GM19238 (cell line): ENCODE data around the gene MRTFB.

Experiments
- DNase-seq: peaks from one replicate; pipeline ENCODE4 v3.0.0; 2011; ENCODE audit warnings: low spot score; ENCODE audit not compliant: insufficient read length

The MRTFB gene

DNA sequence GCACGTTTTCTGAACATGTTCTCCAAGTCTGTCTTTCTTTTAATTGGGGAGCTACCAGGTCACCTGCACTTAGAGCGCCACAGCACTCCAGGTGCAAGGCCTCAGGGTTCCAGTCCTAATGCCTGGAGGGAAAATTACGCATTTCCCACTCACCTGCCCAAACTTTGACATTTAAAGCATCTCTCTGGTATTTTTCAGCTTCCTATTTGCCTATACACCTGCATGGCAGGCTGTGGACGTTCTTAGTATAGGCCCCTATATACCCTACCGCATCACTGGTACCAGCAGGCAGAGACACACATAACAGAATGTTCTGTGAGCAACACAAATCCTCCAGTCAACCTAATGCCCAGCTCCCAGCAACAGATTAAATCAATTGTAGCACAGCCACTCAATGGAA, 213.3 kb downstream of the MRTFB start:
- no peak for DNase-seq

GRCh38 chr16:14284930-14285512, 213.9 kb downstream of the MRTFB start:
- DNase-seq, result peak; percentile 28

DNA sequence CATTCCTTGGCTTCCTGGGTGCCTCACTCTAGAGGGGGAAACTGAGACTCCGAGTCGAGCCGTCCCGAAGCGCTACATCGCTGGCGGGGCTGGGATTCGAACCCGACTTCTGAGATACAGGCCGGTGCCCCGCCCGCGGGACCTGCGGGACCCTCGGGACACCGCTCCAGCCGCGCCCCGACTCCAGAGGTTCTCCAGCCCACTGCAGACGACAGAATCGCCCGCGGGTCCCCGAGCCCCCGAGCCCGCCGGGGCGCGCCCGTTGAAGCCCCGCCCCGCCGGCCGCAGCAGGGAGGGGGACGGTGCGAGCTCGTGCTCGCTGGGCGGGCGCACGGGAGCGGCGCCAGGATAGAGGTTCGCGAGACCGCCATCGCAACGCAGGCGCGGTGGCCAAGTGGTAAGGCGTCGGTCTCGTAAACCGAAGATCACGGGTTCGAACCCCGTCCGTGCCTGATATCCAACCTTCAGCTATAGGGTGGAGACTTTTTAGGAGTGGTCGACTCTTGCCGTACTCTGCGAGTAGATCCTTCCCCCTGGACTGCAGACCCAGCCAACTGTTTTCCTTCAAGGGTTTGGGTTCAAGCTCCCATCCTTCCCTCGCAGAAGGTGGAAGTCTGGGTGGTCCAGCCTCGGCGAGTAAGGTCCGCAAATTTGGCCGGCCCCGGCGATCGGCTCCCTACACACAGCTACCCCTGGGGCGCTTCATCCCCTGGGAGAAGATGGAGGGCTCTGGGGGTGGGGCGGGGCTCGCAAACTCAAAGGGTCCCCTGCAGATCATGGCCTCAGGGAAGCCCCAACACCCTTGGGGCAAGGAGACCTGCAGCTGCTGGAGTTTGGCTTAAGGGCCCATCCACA, 214.6 kb downstream of the MRTFB start:
- peak; percentile 81 for DNase-seq

DNA sequence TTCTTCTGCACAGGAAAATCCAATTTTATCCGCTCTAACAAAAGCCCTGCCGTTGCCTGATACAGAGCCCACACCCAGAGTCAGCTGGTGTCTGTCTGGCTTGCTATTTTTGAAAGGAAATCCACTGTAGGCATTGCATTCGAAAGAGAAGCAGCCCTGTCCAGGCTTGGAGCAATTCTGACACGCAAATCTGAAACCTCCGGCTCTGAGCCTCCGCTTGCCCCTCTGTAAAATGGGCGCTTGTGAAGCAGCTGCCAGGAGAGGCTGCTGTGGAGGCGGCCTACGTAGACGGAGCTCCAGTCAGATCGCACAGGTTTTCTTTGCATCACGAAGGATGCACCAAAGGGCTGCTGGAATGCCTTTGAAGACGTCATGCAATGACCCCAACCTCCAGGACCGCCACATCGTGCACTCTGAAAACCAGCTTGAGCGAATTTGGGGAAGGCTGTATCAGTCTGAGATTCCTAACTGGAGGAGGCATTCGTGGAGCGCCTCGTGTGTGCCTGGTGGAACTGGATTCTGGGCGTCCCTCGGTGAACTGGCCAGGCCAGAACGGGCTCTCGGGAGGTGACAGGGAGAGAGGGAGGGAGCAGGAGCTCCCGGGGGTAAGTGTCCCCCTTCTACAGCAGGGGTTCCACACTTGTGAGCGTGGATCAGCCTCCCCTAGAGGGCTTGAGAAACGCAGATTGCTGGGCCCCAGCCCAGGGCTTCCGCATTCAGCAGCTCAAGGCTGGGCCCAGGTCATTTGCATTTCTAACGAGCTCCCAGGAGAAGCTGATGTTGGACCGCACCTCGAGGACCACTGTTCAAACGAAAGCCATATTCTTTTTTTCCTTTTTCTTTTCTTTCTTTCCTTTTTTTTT, 215.5 kb downstream of the MRTFB start:
- no peak for DNase-seq

DNA sequence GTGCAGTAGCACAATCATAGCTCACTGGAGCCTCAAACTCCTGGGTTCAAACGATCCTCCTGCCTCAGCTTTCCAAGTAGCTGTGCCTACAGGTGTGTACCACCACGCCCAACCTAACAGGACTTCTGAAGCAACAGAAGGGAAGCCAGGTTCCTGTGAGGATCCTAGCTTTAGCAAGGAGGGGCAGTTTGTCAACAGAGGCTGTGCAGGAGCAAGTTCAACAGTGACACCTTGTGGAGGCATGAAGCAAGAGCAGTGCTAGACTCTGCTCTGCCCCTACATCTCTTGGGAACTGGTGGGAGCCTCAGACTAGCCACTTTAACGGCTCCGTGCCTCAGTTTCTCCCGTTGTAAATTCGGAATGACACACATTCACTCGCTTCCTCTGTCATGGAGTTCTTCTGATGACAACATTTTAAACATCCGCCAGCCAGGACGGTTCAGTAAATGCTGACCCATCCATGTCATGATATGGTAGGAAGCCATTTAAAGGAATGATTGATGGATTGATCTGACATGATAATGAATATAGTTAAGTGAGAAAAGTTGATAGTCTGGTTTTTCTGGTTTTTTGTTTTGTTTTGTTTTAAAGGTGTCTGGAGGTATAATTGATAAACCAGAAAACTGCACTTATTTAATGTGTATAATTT, 218.7 kb downstream of the MRTFB start:
- no peak for DNase-seq

DNA sequence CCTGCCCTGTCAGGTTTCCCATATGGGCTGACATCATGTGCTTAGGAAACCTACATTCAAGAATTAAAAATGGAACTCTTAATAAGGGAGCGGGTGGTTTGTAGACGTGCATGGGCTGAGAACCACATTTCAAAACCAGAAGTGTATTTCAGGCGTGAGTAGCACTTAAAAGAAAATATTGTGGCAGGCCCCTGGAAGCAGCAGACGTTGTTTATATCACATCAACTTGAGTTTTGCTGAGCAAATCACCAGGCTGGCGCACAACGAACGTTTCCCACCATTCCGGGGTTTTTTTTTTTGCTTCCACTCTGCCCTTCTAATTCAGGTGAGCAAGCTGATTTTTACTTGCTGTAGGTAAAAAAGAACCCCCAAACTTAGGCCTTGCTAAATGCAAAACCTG, 220.2 kb downstream of the MRTFB start:
- DNase-seq, result no peak

DNA sequence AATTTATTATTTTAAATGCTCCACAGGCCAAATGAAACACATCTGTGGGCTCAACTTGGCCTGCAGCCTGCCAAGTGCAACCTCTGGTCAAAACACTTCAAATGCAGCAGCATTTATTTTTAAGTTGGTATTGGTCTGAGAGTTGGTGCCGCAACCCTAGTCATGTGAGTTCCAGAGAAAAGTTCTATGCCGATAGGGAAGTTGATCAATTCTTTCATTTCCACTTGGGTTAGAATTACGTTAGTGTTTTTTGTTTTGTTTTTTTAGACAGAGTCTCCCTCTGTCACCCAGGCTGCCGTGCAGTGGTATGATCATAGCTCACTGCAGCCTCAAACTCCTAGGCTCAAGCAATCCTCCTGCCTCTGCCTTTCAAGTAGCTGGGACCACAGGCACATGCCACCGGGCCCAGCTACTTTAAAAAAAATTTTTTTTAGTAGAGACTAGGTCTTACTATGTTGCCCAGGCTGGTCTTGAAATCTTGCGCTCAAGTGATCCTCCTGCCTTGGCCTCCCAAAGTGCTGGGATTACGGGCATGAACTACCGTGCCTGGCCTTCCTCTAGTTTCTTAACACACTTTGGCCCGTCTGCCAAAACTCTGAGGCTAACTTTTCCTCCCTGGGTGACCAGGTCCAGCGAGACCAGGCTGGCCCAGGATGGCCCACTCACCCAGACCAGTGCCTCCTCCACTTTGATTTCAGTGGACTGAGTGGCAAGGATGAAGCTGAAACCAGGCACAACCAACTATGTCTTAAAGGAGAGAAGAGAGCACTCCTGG, 221.1 kb downstream of the MRTFB start:
- DNase-seq, result no peak

DNA sequence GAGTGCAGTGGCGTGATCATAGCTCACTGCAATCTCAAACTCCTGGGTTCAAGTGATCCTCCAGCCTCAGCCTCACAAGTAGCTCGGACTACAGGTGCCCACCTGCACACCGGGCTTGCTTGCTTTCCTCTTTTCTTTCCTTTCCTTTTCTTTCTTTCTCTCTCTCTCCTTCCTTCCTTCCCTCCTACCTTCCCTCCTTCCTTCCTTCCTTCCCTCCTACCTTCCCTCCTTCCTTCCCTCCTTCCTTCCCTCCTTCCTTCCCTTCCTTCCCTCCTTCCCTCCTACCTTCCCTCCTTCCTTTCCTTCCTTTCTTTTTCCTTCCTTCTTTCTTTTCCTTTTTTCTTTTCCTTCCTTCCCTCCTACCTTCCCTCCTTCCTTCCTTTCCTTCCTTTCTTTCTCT, 225.5 kb downstream of the MRTFB start:
- no peak for DNase-seq

- DNase-seq, result no peak
Measured at GRCh38 chr16:14298374-14299122, 227.4 kb downstream of the MRTFB start.

GRCh38 chr16:14300705-14301168, 229.6 kb downstream of the MRTFB start:
- DNase-seq, result peak; percentile 65

DNA sequence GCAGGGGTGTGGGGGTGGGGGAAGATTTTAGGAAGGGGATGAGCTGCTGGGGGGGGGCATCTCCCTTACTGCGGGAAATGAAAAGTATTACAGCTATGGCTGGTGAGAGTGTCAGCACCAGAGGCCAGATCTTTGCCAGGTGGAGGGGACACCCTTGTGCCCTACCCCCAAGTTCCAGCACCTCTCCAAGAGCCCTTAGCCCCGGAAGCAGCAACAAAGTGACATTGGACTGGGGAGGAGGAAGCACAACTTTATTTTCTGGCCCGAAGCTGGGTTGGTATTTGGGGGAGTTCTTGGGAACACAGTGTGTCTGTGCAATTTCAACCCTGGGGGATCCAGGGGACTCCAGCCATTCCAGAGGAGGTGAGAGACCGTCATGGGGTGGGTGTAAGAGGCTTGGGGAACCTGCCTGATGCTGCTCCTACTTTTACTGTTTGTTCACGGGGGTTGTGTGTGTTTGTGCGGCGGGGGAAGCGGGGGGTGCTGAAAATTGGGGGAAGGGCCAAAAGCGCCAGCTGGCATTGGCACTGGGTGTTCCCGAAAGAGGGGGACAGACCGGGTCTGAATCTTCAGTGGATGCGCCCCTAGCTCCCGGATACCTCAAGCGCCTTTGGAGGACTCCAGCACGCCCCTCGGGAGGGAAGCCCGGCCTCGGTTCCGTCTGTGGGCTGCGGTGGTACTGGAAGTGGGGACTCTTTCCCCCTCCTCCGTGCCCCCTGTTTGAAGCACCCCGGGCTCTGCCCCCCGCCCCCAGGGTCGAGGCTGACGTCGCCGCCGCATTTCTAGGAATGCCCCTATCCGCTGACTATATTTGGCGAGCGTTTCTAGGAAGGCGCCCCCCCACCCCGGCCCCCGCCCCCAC, 230.3 kb downstream of the MRTFB start:
- DNase-seq, result peak; percentile 24

GRCh38 chr16:14302031-14302398, 230.9 kb downstream of the MRTFB start:
- DNase-seq, result peak; percentile 84

- peak; percentile 55 for DNase-seq
Measured at GRCh38 chr16:14302399-14303181, 231.5 kb downstream of the MRTFB start.

DNA sequence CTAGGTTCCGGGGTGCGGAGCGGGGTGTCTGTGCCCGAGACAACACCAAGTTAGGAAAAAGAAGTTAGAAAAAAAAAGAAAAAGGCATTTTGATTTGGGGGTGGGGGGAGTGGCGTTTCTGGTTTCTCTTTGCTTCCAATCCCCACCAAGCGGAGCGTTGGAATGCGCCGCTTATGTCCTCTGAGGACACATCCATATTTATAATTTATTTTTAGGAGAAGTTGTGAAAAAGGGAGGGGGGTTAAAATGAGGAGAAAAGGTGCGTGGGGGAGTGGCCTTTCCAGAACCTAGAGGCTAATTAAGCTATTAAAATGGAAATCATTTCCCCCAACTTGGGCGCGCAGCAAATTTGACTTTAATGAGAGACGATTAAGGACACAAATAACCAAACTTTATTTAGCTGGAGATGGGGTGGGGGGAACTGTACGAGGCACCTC, 232.1 kb downstream of the MRTFB start:
- DNase-seq, result no peak

DNA sequence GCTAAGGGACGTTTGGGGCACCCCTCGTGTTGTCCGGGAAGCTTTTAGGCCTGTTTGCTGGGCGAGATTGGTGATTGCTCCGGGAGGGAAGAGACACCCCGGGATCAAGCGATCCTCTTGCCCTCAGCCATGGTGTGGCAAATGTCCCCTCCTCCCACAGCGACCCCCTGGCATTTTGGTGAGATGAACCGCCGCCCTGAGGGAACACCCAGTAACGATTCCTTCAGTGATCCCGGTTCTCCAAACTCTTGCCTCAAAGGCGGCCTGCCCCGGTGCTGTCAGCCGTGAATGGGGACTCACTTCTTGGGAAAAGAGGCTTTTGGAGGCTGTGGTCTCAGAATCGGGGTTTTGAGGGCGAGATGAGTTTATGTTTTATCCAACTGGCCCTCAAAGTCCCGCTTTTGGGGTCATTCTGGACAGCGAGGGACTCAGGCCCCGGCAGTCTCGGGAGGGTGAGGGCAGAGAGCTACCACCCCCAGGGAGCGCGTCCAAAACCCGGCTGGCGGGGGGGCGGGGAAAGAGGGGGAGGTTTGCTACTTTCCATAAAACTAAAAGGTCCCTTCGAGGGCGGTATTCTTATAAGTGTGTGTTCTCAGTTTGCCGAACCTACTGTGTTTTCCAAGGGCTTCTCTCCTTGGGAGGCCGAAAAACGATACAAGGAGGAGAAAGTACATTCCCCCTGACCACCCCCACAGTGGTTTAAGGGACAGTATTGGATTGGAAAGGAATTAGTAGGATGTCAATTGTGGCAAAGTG, 232.7 kb downstream of the MRTFB start:
- peak; percentile 23 for DNase-seq

- DNase-seq, result no peak
Measured at GRCh38 chr16:14304891-14305460, 233.9 kb downstream of the MRTFB start.

- DNase-seq, result no peak
Measured at GRCh38 chr16:14306485-14307058, 235.5 kb downstream of the MRTFB start.
